ENCODE results near the gene MICAL3.

The MICAL3 gene

DNA sequence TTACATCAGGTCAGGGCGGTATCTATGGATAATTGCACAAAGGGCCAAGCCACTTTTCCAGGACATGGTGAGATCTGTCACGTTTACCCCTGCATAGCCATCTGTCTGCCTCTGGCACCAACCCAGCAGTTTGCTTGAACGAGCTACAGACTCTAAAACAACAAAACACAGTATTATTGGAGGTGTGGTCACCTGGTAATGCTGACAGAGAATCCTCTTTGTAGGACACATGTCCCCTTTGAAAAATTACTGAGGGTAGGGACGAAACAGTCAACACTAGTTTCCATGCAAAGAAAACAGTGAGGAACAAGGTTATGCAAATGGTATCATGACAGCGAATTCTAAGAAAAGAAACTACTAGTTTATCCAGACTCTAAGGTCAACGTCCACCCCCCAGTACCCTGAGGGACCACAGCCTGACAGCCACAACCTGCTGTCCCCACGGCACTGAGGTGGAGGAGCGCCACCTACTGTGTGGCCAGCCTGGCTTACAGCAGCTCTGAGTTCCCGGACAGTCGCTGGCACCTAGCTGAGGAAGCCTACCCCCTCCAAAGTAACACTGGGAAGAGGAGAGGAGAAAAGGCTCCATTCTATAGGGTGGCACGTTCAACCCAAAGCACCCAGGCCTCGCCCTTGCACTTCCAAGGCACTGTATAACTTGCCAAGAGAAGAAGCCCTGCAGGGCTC lies 132.7 kb downstream of the MICAL3 start:
- no peak overlapping the region for H3K4me3 ChIP-seq (ENCODE audit: low read length)
- peaks cover 20% of the 10 kb centered on the region; the same call in 1 of the 2 replicates for H4K20me1 ChIP-seq (ENCODE audit: insufficient read depth, low read length)
- no peaks in the 10 kb centered on the region for H3K9me3 ChIP-seq (ENCODE audit: insufficient read depth, low read length)
- H3K36me3 ChIP-seq (replicated peaks; ENCODE audit: low read depth, low read length) = peaks cover 83% of the 10 kb centered on the region
- H3K27ac ChIP-seq (ENCODE audit: low read length) = no peak overlapping the region
- H3K4me2 ChIP-seq (ENCODE audit: low read length) = no peak overlapping the region
- H3K27me3 ChIP-seq (ENCODE audit: low read depth, low read length) = no peaks in the 10 kb centered on the region
- peaks cover 17% of the 10 kb centered on the region for H3K79me2 ChIP-seq (ENCODE audit: low read length)
- TF ChIP-seq CTCF (IDR thresholded peaks at IDR 0.05; ENCODE audit: low read depth, low read length) (peak; percentile 74), EZH2phosphoT487 (IDR thresholded peaks at IDR 0.05; ENCODE audit: low read depth) (no peak)
- H3K4me1 ChIP-seq (ENCODE audit: low read length) = peaks cover 7% of the 10 kb centered on the region; the same call in 1 of the 2 replicates
- no peak overlapping the region for H3K9ac ChIP-seq (ENCODE audit: low read length)
- H2AFZ ChIP-seq (ENCODE audit: low read depth, low read length) = no peak overlapping the region

- H3K4me2 ChIP-seq (ENCODE audit: low read length) = no peak overlapping the region
- peaks cover 79% of the 10 kb centered on the region for H3K36me3 ChIP-seq (replicated peaks; ENCODE audit: low read depth, low read length)
- H3K9ac ChIP-seq (ENCODE audit: low read length) = no peak overlapping the region
- peaks cover 20% of the 10 kb centered on the region; the same call in 1 of the 2 replicates for H4K20me1 ChIP-seq (ENCODE audit: insufficient read depth, low read length)
- no peak overlapping the region for H2AFZ ChIP-seq (ENCODE audit: low read depth, low read length)
- H3K4me3 ChIP-seq (ENCODE audit: low read length) = no peak overlapping the region
- H3K27me3 ChIP-seq (ENCODE audit: low read depth, low read length) = no peaks in the 10 kb centered on the region
- H3K9me3 ChIP-seq (ENCODE audit: insufficient read depth, low read length) = no peaks in the 10 kb centered on the region
- H3K27ac ChIP-seq (ENCODE audit: low read length) = no peak overlapping the region
- H3K4me1 ChIP-seq (ENCODE audit: low read length) = peaks cover 7% of the 10 kb centered on the region; the same call in 1 of the 2 replicates
- peaks cover 17% of the 10 kb centered on the region for H3K79me2 ChIP-seq (ENCODE audit: low read length)
- TF ChIP-seq CTCF (IDR thresholded peaks at IDR 0.05; ENCODE audit: low read depth, low read length) = no peak
- no peak for TF ChIP-seq EZH2phosphoT487 (IDR thresholded peaks at IDR 0.05; ENCODE audit: low read depth)
These were observed 133.5 kb downstream of the MICAL3 start for GRCh38 chr22:17890892-17891291.

DNA sequence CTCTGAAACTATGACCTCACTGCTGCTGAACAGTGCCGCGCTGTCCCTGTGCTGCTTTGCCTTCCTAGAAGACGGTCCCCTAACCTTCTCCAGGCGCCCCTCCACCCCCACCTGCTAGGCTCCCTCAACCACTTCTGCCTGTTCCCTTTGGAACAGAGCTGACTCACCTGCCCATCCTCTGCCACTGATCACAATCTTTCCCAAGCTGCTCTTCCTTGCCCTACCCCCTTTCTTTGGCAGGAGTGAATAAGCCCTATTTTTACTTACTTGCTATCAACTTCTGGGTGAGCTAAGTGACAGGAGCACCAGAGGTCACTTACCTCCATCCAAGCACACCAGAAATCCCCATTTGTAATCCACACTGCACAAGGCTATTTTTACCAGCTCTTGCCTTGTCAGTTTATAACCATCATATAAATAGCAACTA lies 134.1 kb downstream of the MICAL3 start:
- Histone ChIP-seq H3K9me3 (ENCODE audit: insufficient read depth, low read length) (no peaks in the 10 kb centered on the region), H4K20me1 (ENCODE audit: insufficient read depth, low read length) (peaks cover 20% of the 10 kb centered on the region; the same call in 1 of the 2 replicates), H2AFZ (ENCODE audit: low read depth, low read length) (no peak overlapping the region), H3K27me3 (ENCODE audit: low read depth, low read length) (no peaks in the 10 kb centered on the region), H3K4me1 (ENCODE audit: low read length) (peaks cover 7% of the 10 kb centered on the region; the same call in 1 of the 2 replicates), H3K36me3 (replicated peaks; ENCODE audit: low read depth, low read length) (peaks cover 79% of the 10 kb centered on the region), H3K4me3 (ENCODE audit: low read length) (no peak overlapping the region), H3K27ac (ENCODE audit: low read length) (no peak overlapping the region), H3K4me2 (ENCODE audit: low read length) (no peak overlapping the region), H3K9ac (ENCODE audit: low read length) (no peak overlapping the region), H3K79me2 (ENCODE audit: low read length) (peaks cover 17% of the 10 kb centered on the region)
- TF ChIP-seq CTCF (IDR thresholded peaks at IDR 0.05; ENCODE audit: low read depth, low read length) (no peak), EZH2phosphoT487 (IDR thresholded peaks at IDR 0.05; ENCODE audit: low read depth) (no peak)

GRCh38 chr22:17888855-17889254 lies 135.5 kb downstream of the MICAL3 start:
- peaks cover 23% of the 10 kb centered on the region for H4K20me1 ChIP-seq (ENCODE audit: insufficient read depth, low read length)
- H3K9me3 ChIP-seq (ENCODE audit: insufficient read depth, low read length) = no peaks in the 10 kb centered on the region
- H3K4me2 ChIP-seq (ENCODE audit: low read length) = no peak overlapping the region
- H3K36me3 ChIP-seq (replicated peaks; ENCODE audit: low read depth, low read length) = peaks cover 83% of the 10 kb centered on the region
- H3K9ac ChIP-seq (ENCODE audit: low read length) = no peak overlapping the region
- H3K4me3 ChIP-seq (ENCODE audit: low read length) = no peak overlapping the region
- no peak overlapping the region for H2AFZ ChIP-seq (ENCODE audit: low read depth, low read length)
- H3K27me3 ChIP-seq (ENCODE audit: low read depth, low read length) = no peaks in the 10 kb centered on the region
- peaks cover 25% of the 10 kb centered on the region for H3K79me2 ChIP-seq (ENCODE audit: low read length)
- no peak overlapping the region for H3K27ac ChIP-seq (ENCODE audit: low read length)
- peaks cover 7% of the 10 kb centered on the region; the same call in 1 of the 2 replicates for H3K4me1 ChIP-seq (ENCODE audit: low read length)
- no peak for TF ChIP-seq EZH2phosphoT487 (IDR thresholded peaks at IDR 0.05; ENCODE audit: low read depth)
- no peak for TF ChIP-seq CTCF (IDR thresholded peaks at IDR 0.05; ENCODE audit: low read depth, low read length)

Measured in OCI-LY3 (cell line).